ENCODE data around the gene GPR35. TPM values are rescaled to one million over a fixed set of nuclear protein-coding genes. Genes with fewer than 3 reads are reported as not detected.

GPR35 gene
- total and polyA plus RNA-seq, 2 of the 13 experiments (the other 11 are each of a cell fraction or from before 2014, with no cell fraction given) = 27.1 to 44.2 TPM

- H2AFZ ChIP-seq (ENCODE audit: low read length) = no peak overlapping the region
- no peaks in the 10 kb centered on the region for H3K79me2 ChIP-seq (ENCODE audit: insufficient read depth, low read length)
- H3K36me3 ChIP-seq (replicated peaks in 1 of 2; ENCODE audit: control insufficient read depth in 1 of 2, insufficient read depth in 2 of 2, low read length in 2 of 2) = no peaks in the 10 kb centered on the region
- TF ChIP-seq, protein P1, sequence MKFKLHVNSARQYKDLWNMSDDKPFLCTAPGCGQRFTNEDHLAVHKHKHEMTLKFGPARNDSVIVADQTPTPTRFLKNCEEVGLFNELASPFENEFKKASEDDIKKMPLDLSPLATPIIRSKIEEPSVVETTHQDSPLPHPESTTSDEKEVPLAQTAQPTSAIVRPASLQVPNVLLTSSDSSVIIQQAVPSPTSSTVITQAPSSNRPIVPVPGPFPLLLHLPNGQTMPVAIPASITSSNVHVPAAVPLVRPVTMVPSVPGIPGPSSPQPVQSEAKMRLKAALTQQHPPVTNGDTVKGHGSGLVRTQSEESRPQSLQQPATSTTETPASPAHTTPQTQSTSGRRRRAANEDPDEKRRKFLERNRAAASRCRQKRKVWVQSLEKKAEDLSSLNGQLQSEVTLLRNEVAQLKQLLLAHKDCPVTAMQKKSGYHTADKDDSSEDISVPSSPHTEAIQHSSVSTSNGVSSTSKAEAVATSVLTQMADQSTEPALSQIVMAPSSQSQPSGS (CRISPR knock-in tag; IDR thresholded peaks at IDR 0.05) = no peak
- TF ChIP-seq ASH2L (IDR thresholded peaks at IDR 0.05; ENCODE audit: insufficient read length, low read depth, low read length) = no peak
- TF ChIP-seq ZMYM2 (CRISPR knock-in tag; IDR thresholded peaks at IDR 0.05) = no peak
- no peak for TF ChIP-seq SCMH1 (CRISPR knock-in tag; IDR thresholded peaks at IDR 0.05; ENCODE audit: borderline replicate concordance)
- TF ChIP-seq ZFP82 (CRISPR knock-in tag; IDR thresholded peaks at IDR 0.05; ENCODE audit: borderline replicate concordance) = no peak
- TF ChIP-seq YEATS4 (CRISPR knock-in tag; IDR thresholded peaks at IDR 0.05; ENCODE audit: borderline replicate concordance) = no peak
- TF ChIP-seq ZBTB3 (CRISPR knock-in tag; IDR thresholded peaks at IDR 0.05; ENCODE audit: borderline replicate concordance, low read depth) = no peak
- TF ChIP-seq POLR2A (IDR thresholded peaks at IDR 0.05; ENCODE audit: insufficient read depth in 1 of 2, low read depth in 2 of 2, low read length in 2 of 2) = no peak
- no peak for TF ChIP-seq SMARCC2 (IDR thresholded peaks at IDR 0.05)
- TF ChIP-seq DPF2 (CRISPR knock-in tag; IDR thresholded peaks at IDR 0.05; ENCODE audit: borderline replicate concordance, low read depth) = no peak
- no peak for TF ChIP-seq POLR2G (IDR thresholded peaks at IDR 0.05; ENCODE audit: low read depth, low read length)
- TF ChIP-seq ZSCAN30 (CRISPR knock-in tag; IDR thresholded peaks at IDR 0.05) = no peak
- TF ChIP-seq CBFB (CRISPR knock-in tag; IDR thresholded peaks at IDR 0.05) = no peak
- TF ChIP-seq, protein P2, sequence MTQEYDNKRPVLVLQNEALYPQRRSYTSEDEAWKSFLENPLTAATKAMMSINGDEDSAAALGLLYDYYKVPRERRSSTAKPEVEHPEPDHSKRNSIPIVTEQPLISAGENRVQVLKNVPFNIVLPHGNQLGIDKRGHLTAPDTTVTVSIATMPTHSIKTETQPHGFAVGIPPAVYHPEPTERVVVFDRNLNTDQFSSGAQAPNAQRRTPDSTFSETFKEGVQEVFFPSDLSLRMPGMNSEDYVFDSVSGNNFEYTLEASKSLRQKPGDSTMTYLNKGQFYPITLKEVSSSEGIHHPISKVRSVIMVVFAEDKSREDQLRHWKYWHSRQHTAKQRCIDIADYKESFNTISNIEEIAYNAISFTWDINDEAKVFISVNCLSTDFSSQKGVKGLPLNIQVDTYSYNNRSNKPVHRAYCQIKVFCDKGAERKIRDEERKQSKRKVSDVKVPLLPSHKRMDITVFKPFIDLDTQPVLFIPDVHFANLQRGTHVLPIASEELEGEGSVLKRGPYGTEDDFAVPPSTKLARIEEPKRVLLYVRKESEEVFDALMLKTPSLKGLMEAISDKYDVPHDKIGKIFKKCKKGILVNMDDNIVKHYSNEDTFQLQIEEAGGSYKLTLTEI (CRISPR knock-in tag; conservative IDR thresholded peaks at IDR 0.05) = no peak
- no peak for TF ChIP-seq ZNF678 (CRISPR knock-in tag; IDR thresholded peaks at IDR 0.05)
- no peak for TF ChIP-seq KAT8 (CRISPR knock-in tag; IDR thresholded peaks at IDR 0.05)
- no peak for TF ChIP-seq ZBTB7B (CRISPR knock-in tag; IDR thresholded peaks at IDR 0.05)
- no peak for TF ChIP-seq ATF5 (CRISPR knock-in tag; IDR thresholded peaks at IDR 0.05; ENCODE audit: low read depth)
- TF ChIP-seq NFE2 (CRISPR knock-in tag; IDR thresholded peaks at IDR 0.05) = no peak
- TF ChIP-seq KDM1A (CRISPR knock-in tag; IDR thresholded peaks at IDR 0.05) = no peak
- no CpG with 5 or more reads among the region's 10 CpGs for WGBS (ENCODE audit: low lambda C conversion rate)
- BruUV-seq (replicated peaks) = no TSS peak
- DNase-seq (ENCODE audit: low spot score) = no peak
- intact Hi-C loops (cut with micrococcal nuclease; ENCODE audit: unreplicated experiment) = loop anchor here (10.0 kb wide), 1 partner anchor 131 kb away; no protein-coding TSS in a partner anchor
- no peak overlapping the region for H3K4me3 ChIP-seq (replicated peaks in 1 of 3; ENCODE audit: insufficient read depth in 1 of 3, low read depth in 2 of 3, low read length in 3 of 3)
- no peak overlapping the region for H3K9ac ChIP-seq (ENCODE audit: insufficient read depth, low read depth, low read length)
- H4K20me1 ChIP-seq (ENCODE audit: insufficient read depth, low read length) = no peaks in the 10 kb centered on the region; the same call in 1 of the 2 replicates
- ChIA-PET CTCF (ENCODE audit: low intra/inter-chr PET ratio, low total read pairs) (no interaction called here), POLR2A (no interaction called here)
- no peak for ATAC-seq
- peaks cover 45 to 86% of the 10 kb centered on the region in 2 experiments for H3K27me3 ChIP-seq (ENCODE audit: control insufficient read depth in 1 of 2, insufficient read depth in 2 of 2, low read length in 2 of 2)
- no peak overlapping the region for H3K27ac ChIP-seq (ENCODE audit: extremely low read length, insufficient read depth, low read length)
- no peak for FAIRE-seq
- no peaks in the 10 kb centered on the region for H3K9me3 ChIP-seq (ENCODE audit: low read length)
- no peaks in the 10 kb centered on the region for H3K4me1 ChIP-seq (ENCODE audit: insufficient read depth, low read length)
- in situ Hi-C loops (cut with HindIII; ENCODE audit: extremely low pct_ligation_motif_present, low pct_unique_long_range_greater_than_20kb) = no loop called here
- H3K4me2 ChIP-seq (ENCODE audit: low read depth, low read length) = no peak overlapping the region
Measured at GRCh38 chr2:240645346-240645745, 20.1 kb downstream of the GPR35 start.
